Retinal pigment epithelial cell (primary cell): ENCODE data around the gene LRCOL1.

ENCODE experiments used
- DNase-seq: peaks from one replicate; pipeline ENCODE4 v3.0.0-alpha.2; 2010; ENCODE audit warnings: low read depth
- H3K4me3 ChIP-seq: 2 replicates; pipeline ENCODE4 v1.5.1; 2011; ENCODE audit warnings: mild to moderate bottlenecking, low read length, control low read depth, moderate library complexity
- TF ChIP-seq, protein P1 (sequence below): conservative IDR thresholded peaks from 2 replicates; pipeline ENCODE4 v1.5.1; 2011; ENCODE audit warnings: low read depth, low read length, control low read depth, inconsistent platforms

The LRCOL1 gene

DNA sequence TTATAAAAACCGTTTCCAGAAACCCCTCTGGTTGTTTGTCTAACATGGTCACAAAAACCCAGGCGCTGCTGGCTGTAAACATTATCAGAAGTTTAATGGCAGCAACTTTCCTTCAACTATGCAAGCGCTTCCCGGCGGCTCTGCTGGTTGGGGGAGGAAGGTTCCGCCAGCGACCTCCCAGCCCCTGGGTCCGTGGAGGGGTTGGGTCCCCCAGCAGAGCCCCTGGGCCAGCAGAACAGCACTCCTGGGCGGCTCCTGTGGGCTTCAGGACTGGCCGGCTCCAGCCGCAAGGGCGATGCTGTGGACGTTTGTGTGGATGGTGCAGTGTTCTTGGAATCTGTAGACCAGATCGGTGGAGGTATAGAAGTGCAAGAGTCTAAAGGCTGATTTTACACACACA, 26.0 kb downstream of the LRCOL1 start:
- no peak for DNase-seq
- no peak overlapping the region for H3K4me3 ChIP-seq
- TF ChIP-seq, protein P1, sequence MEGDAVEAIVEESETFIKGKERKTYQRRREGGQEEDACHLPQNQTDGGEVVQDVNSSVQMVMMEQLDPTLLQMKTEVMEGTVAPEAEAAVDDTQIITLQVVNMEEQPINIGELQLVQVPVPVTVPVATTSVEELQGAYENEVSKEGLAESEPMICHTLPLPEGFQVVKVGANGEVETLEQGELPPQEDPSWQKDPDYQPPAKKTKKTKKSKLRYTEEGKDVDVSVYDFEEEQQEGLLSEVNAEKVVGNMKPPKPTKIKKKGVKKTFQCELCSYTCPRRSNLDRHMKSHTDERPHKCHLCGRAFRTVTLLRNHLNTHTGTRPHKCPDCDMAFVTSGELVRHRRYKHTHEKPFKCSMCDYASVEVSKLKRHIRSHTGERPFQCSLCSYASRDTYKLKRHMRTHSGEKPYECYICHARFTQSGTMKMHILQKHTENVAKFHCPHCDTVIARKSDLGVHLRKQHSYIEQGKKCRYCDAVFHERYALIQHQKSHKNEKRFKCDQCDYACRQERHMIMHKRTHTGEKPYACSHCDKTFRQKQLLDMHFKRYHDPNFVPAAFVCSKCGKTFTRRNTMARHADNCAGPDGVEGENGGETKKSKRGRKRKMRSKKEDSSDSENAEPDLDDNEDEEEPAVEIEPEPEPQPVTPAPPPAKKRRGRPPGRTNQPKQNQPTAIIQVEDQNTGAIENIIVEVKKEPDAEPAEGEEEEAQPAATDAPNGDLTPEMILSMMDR = no peak

GRCh38 chr12:132583736-132584135, 26.6 kb downstream of the LRCOL1 start:
- no peak for DNase-seq
- H3K4me3 ChIP-seq = no peak overlapping the region
- TF ChIP-seq, protein P1 = no peak

GRCh38 chr12:132583411-132583710, 27.0 kb downstream of the LRCOL1 start:
- TF ChIP-seq, protein P1 = no peak
- DNase-seq = no peak
- no peak overlapping the region for H3K4me3 ChIP-seq

DNA sequence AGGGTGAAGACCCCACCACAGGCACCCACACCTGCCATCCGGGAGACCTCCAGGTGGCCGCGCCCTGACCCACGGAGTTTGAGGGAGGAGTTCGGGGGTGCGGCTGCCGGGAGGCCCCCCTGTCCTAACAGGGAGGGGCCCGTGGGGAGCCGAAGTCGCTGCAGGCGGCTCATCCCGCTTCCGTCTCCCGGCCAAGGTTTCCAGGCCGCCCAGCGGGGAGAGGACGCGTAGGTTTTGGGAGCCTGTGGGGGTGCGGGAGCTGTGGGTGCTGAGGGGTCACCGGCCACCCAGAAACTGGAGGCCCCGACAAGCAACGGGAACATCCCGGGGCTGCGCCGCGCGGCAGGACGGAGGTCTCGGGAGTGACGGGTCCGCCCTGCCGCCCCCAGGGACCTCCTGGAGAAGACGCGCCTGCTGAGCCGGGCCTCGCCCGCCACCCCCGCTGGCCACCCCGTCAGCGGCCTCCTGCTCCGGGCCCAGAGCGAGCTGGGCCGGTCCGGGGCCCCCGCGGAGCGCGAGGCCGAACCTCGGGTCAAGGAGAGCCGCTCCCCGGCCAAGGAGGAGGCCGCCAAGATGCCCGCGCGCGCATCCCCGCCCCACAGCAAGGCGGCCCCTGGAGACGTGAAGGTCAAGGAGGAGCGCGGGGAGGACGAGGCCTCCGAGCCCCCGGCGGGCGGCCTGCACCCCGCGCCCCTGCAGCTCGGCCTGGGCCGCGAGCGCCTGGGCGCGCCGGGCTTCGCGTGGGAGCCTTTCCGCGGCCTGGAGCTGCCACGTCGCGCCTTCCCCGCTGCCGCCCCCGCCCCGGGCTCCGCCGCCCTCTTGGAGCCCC, 27.6 kb downstream of the LRCOL1 start:
- H3K4me3 ChIP-seq = no peak overlapping the region
- TF ChIP-seq, protein P1 = no peak

DNA sequence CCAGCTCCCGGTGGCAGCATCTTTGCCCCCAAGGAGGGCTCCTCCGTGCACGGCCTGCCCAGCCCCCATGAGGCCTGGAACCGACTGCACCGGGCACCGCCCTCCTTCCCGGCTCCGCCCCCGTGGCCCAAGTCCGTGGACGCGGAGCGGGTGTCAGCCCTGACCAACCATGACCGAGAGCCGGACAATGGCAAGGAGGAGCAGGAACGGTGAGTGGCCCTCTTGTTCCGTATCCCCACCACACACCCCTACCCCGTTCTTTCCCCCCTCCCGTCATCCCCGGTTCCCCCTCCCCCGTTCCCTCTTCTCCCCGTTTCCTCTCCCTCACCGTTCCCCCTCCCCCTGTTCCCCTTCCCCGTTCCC, 28.3 kb downstream of the LRCOL1 start:
- no peak overlapping the region for H3K4me3 ChIP-seq
- TF ChIP-seq, protein P1 = no peak

More for the DNA sequence above, 27.6 kb downstream of the LRCOL1 start:
- DNase-seq = no peak

DNA sequence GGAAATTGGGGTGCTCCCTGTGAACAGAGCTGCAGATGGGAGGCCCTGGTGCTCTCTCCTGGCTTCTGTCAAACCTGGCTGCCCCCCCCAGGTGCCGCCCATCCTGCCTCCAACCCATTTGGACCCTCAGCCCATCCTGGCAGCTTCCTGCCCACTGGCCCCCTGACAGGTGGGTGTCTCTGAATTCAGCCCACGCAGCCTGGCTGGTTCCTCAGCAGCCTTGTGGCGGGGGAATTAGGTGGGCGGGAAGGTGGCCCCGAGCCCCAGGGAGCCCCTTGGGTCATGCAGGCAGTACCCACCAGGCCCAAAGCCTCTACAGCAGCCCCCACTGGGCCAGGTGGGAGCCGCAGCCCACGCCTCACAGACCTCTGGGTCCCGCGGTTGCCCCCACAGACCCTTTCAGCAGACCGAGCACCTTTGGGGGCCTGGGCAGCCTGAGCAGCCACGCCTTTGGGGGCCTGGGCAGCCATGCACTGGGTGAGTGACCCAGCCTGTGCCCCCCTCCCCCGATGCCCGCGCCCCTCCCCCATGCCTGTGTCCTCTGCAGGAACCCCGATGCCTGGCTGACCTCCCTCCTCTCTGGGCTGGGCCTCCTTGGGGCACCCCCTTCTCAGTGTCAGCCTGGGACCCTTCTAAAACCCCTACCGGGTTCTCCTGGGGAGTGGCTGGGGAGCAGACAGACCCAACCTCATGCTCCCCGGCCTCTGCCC, 28.9 kb downstream of the LRCOL1 start:
- no peak overlapping the region for H3K4me3 ChIP-seq
- no peak for DNase-seq
- TF ChIP-seq, protein P1 = no peak

More for the DNA sequence above, 28.3 kb downstream of the LRCOL1 start:
- DNase-seq = no peak
